Rectal smooth muscle tissue (tissue), 1 donor: Measurements from ENCODE around the gene DET1.
"Not testable (repeated sequence)": the region's sequence is repeated elsewhere in the genome, so short reads cannot be mapped to it uniquely, and the experiment has no call there.

Experiments
- H3K27ac ChIP-seq: one replicate; pipeline ENCODE4 v1.7.0; 2013; ENCODE audit warnings: low read depth, low read length, inconsistent platforms
- H3K27me3 ChIP-seq: one replicate; pipeline ENCODE4 v1.7.0; 2013; ENCODE audit warnings: low read length; ENCODE audit not compliant: control insufficient read depth, insufficient read depth
- H3K36me3 ChIP-seq: one replicate; pipeline ENCODE4 v1.7.0; 2013; ENCODE audit warnings: low read length; ENCODE audit not compliant: control insufficient read depth, insufficient read depth
- H3K4me1 ChIP-seq: one replicate; pipeline ENCODE4 v1.7.0; 2013; ENCODE audit warnings: low read length; ENCODE audit not compliant: control insufficient read depth, insufficient read depth
- H3K4me3 ChIP-seq: one replicate; pipeline ENCODE4 v1.7.0; 2013; ENCODE audit warnings: low read length
- H3K9ac ChIP-seq: one replicate; pipeline ENCODE4 v1.7.0; 2013; ENCODE audit warnings: low read length

DET1 gene

DNA sequence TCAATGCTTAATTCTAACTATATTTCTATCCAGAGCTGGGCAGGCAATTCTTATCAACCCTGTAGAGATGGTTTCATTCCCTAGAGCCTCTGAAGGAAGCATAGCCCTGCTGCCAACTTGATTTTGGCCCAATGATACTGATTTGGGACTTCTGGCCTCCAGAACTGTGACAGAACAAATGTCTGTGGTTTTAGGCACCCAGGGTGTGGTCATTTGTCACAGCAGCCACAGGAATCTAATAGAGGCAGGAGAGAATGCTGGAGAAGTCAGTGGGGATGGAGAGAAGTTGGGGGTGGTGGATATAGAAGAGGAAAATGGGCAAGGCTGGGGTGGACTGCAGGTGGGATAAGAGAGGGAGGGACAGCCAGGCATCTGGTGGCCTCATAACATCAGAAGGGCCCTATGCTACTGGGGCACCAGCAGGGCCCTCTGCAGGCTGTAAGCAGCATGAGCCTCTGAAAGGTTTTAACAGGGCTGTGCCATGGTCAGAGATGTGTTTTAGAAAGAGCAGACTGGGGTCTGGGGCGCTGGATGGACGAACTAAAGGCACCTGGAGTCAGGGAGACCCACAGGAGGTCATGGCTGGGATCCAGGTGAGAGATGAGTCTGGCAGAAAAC is 59.2 kb downstream of the DET1 start:
- Histone ChIP-seq H3K27ac (no peak overlapping the region), H3K9ac (no peak overlapping the region), H3K27me3 (no peaks in the 10 kb centered on the region), H3K4me3 (no peak overlapping the region), H3K4me1 (no peaks in the 10 kb centered on the region), H3K36me3 (no peaks in the 10 kb centered on the region)

DNA sequence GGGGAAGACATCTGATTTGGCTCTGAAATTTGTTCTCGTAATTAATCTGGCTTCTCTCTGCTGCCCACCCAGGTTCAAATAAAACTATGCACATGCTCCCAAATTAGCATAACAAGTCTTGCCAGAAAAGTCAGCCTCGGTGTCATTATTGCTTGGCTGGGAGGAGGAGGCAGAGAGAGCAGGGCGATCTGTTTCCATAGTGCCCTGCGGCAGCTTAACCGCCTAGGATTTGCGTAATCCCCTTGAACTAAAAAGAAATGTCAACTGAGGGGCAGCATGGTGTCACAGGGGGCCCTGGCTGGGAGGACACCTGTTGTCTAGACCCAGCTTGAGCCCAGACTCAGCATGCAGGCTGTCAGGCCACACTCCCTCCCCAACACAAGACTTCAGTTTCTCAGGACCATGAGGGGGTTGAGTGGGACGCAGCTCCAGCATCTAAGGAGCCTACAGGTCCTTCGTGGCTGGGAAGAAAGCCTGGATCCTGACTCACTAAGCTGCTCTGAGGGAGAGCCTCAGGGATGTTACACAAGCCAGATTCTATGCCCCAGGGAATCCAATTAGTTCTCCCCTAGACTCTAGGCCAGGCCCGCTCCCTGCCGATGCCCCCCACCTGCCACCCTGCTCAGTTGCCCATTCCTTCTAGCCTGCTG is 61.7 kb downstream of the DET1 start:
- Histone ChIP-seq H3K9ac (no peak overlapping the region), H3K4me3 (no peak overlapping the region)

DNA sequence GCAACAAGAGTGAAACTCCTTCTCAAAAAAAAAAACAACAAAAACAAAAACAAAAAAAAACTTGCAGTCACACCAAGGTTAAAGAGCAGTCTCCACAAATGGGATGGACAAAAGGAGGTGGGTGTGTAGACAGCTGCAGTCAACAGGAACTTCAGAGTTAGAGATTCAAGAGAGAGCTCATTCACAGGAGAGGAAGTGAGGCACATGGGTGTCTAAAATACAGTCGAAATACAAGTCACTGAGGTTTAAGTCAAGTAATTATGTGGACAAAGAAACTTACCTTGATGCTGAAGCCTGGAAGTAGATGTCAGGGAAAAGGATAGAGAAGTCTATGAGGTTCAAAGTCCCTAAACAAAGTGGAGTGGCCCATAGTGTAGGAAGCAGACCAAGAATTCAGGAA is 64.2 kb downstream of the DET1 start:
- Histone ChIP-seq H3K4me3 (no peak overlapping the region), H3K9ac (no peak overlapping the region), H3K27me3 (no peaks in the 10 kb centered on the region), H3K4me1 (no peaks in the 10 kb centered on the region), H3K27ac (no peak overlapping the region), H3K36me3 (peaks cover 8% of the 10 kb centered on the region)

More for the DNA sequence above, 61.7 kb downstream of the DET1 start:
- Histone ChIP-seq H3K27ac (no peak overlapping the region), H3K4me1 (no peaks in the 10 kb centered on the region), H3K36me3 (no peaks in the 10 kb centered on the region), H3K27me3 (no peaks in the 10 kb centered on the region)

DNA sequence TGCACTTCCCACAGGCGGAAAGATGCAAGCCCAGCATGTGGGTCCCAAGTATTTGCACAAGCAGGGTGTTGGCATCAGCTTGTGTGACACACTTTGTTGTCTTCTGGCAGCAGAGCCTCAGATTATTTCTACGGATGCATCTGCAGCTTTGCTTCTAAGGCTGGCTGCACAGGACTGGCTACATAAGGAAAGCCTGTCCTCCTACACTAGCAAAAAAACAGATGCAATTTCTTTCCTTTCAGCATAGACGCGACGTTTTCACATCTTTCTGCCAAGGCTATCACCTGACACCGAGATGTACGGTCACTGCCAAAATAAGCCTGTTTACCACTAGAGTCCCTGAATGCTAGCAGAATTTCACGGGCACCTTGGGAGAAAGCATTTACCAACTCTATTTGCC is 65.5 kb downstream of the DET1 start:
- Histone ChIP-seq H3K4me3 (no peak overlapping the region), H3K36me3 (peaks cover 8% of the 10 kb centered on the region), H3K9ac (no peak overlapping the region), H3K27me3 (no peaks in the 10 kb centered on the region), H3K27ac (no peak overlapping the region), H3K4me1 (peaks cover 4% of the 10 kb centered on the region)

DNA sequence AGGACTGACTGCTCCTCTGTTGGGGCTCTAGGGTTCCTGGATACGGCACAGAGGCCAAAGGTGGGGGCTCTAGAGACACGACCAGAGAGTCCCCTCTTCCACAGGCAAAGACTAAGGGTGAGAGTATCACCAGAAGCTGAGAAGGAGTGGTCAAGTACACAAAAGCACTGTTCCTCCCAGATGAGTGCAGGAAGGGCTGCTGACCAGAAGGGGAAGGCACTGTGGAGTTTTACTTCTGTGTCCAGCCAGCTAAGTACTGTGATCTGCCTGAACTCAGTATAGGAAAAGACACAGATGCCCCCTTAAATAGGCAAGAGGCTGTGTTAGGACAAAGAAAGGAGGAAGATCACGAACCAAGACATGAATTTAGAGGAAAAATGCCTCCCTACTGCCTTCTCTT is 67.3 kb downstream of the DET1 start:
- H3K4me3 ChIP-seq = no peak overlapping the region
- H3K9ac ChIP-seq = no peak overlapping the region
- H3K36me3 ChIP-seq = peaks cover 8% of the 10 kb centered on the region
- H3K4me1 ChIP-seq = peaks cover 4% of the 10 kb centered on the region
- H3K27ac ChIP-seq = no peak overlapping the region
- no peaks in the 10 kb centered on the region for H3K27me3 ChIP-seq

DNA sequence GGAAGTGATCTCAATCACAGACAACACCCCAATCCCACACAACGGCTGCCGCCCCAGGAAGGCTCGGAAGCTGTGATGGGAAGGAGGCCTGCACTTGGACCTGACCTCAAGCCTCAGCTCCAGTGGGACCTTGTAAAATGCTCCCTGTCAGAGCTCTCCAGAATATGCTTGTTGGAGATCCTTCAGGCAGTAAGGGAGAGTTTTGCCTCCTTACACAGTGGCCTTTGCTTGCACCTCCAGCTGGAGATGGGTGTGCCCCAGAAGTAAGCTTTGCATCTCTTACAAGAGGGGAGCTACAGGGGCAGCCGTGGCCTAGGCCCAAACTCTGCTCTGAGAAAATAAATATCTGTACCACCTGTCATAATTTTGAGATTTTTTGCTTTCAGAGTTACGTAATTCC is 68.6 kb downstream of the DET1 start:
- no peak overlapping the region for H3K9ac ChIP-seq
- H3K27ac ChIP-seq = no peak overlapping the region
- H3K4me3 ChIP-seq = no peak overlapping the region
- peaks cover 4% of the 10 kb centered on the region for H3K4me1 ChIP-seq
- no peaks in the 10 kb centered on the region for H3K27me3 ChIP-seq
- H3K36me3 ChIP-seq = peaks cover 14% of the 10 kb centered on the region

DNA sequence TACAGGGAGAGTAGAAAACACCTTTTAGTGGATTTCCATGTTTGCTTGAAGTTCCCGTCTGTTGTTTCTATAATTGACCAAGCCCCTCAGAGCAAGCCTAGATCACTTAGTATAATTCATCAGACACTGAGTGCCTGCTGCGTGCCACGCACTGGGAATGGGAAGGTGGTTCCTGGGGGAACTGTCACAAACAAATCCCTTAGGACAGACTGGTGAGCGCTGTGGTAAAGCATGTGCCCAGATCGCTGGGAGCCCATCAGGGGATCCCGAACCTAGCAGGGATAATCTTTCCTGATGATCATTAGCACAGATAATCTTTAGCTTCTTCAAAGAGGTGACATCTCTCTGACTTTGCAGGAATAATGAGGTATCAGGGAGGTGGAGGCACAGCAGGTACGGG is 69.4 kb downstream of the DET1 start:
- Histone ChIP-seq H3K27ac (peak overlapping the region; percentile 45), H3K4me3 (no peak overlapping the region), H3K36me3 (peaks cover 14% of the 10 kb centered on the region), H3K4me1 (peaks cover 4% of the 10 kb centered on the region), H3K9ac (no peak overlapping the region), H3K27me3 (no peaks in the 10 kb centered on the region)

DNA sequence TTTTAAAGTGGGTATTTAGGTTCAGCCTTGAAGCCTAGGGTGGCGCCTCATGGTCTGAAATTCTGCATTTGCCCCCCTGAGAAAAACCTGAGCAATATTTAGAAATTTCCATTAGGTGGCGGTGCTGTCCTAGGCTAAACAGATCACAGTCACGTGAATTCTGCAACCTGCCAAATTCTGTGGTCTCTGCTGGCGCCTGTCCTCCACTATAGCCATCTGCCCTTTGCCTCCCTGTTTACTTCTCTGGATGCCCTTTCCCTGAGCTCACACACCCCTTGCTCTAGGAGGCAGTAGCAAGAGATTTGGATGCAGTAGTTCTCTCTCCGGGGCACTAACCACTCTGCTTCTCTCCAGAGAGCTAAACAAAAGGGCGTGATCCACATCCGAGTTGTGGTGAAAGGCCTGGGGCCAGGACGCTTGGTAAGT is 69.8 kb downstream of the DET1 start:
- H3K27ac ChIP-seq = peak overlapping the region; percentile 45
- H3K27me3 ChIP-seq = no peaks in the 10 kb centered on the region
- H3K9ac ChIP-seq = no peak overlapping the region
- H3K36me3 ChIP-seq = peaks cover 14% of the 10 kb centered on the region
- H3K4me1 ChIP-seq = peaks cover 4% of the 10 kb centered on the region
- no peak overlapping the region for H3K4me3 ChIP-seq

DNA sequence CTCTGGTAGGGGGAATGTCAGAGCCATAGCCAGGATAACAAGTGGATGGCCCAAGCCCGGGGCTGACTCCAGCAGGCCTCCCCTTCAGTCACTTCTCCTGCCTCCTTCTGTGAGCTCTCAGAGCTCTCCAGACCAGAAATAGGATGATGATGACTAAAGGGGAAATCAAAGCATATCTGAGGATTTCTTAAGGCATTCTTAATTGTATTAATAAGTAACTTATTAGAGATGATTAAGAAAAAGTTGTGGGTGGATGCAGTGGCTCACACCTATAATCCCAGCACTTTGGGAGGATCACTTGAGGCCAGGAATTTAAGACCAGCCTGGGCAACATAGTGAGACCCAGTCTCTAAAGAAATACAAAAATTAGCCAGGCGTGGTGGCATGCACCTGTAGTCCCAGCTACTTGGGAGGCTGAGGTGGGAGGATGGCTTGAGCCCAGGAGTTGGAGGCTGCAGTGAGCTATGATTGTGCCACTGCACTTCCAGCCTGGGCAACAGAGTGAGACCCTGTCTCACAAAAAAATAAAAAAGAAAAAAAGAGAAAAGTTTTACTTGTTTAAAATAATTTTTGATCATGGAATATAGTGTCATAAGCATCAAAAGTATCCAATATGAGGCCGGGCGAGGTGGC is 72.7 kb downstream of the DET1 start:
- not testable (repeated sequence) for H3K9ac ChIP-seq, H3K4me3 ChIP-seq, H3K27me3 ChIP-seq, H3K27ac ChIP-seq, H3K4me1 ChIP-seq
- peaks cover 14% of the 10 kb centered on the region for H3K36me3 ChIP-seq

DNA sequence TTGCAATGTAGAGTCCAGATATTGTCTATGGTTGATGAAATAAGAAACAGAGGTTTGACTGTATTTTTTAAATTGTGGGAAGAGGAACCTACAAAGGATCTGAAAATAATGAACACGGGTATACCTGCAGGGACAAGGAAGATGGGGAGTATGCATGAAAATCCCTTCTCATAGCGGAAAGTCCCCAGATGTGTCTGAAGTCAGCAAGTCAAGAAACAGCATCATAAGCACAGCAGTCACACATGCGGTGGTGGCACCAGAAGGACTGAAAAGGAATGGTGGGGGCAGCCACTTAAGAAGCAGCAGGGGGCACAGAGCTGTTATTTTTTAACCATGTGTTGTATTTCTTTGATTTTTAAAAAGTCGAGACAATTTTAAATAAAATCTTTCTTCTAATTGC is 74.3 kb downstream of the DET1 start:
- H3K4me1 ChIP-seq = peaks cover 7% of the 10 kb centered on the region
- H3K36me3 ChIP-seq = peaks cover 6% of the 10 kb centered on the region
- H3K27me3 ChIP-seq = no peaks in the 10 kb centered on the region

DNA sequence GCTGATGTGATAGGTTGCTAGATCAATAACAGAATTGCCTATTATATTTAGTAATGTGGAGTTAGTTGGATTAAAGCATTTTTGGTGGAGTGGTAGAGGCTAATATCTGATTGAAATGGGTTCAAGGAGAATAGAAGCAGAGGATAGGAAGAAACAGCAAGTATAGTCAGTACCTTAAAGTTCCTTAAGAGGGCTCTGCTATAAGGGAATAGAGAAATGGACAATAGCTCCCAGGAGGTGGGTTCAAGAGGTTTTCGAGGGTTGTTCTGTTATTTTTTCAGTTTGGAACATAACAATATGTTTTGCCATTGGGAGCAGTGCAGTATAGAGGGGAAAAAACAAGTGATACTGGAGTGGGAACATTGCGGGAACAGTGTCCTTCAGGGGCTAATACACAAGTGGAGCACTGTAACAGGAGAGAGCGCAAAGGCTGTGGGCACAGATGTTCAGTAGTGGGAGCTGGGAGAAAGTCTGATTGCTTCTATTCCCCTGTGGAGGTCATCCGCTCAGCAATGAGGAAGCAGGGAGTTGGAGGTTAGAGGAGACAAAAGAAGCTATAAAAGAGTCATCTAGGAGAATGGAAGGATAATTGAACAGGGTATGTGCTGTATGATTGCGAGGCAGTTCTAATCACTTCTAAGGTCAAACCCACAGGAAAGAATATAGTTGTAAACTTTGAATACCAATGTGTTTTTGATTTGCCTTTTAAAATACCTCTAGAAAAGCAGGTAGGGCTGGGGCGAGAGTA is 75.7 kb downstream of the DET1 start:
- H3K4me3 ChIP-seq = no peak overlapping the region
- H3K9ac ChIP-seq = no peak overlapping the region
- peaks cover 4% of the 10 kb centered on the region for H3K4me1 ChIP-seq
- H3K27me3 ChIP-seq = no peaks in the 10 kb centered on the region
- peaks cover 6% of the 10 kb centered on the region for H3K36me3 ChIP-seq
- H3K27ac ChIP-seq = no peak overlapping the region

More for the DNA sequence above, 74.3 kb downstream of the DET1 start:
- no peak overlapping the region for H3K9ac ChIP-seq
- H3K4me3 ChIP-seq = no peak overlapping the region
- no peak overlapping the region for H3K27ac ChIP-seq

DNA sequence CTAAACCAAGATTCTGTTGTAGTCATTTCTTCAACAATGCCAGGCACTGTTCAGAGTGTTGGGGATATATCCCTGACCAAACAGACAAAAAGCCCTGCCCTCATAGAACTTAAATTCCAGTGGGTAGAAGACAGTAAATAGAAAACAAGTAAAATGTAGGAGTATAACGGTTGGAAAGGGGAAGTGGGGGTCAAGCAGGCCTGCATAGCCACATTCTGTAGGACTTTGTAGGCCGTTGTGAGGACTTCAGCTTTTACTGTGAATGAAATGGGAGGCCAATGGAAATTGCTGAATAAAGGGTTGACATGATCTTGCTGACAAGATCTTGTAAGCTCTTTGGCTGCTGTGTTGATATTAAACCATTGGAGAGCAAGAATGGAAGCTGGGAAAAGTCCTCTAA is 77.2 kb downstream of the DET1 start:
- no peaks in the 10 kb centered on the region for H3K27me3 ChIP-seq
- no peak overlapping the region for H3K27ac ChIP-seq
- H3K4me3 ChIP-seq = no peak overlapping the region
- peaks cover 4% of the 10 kb centered on the region for H3K4me1 ChIP-seq
- H3K36me3 ChIP-seq = peaks cover 6% of the 10 kb centered on the region
- H3K9ac ChIP-seq = no peak overlapping the region
